ENCODE results near the gene SUMF2.

DNA sequence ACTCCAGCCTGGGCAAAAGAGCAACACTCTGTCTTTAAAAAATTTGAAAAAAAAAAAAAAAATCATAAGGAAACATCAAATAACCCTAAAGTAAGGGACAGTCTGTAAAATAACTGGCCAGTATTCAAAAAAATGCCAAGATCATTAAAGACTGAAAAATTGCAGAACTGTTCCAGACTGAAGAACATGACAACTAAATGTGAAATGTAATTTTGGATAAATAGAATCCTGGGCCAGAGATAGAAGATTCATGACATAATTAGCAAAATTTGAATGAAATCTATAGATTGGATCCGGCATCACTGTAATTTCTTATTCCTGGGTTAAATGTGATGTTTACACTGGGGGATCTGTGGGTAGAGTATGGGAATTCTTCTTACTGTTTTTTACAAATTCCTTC lies 15.8 kb upstream of the SUMF2 start:
- TF ChIP-seq, protein P1, sequence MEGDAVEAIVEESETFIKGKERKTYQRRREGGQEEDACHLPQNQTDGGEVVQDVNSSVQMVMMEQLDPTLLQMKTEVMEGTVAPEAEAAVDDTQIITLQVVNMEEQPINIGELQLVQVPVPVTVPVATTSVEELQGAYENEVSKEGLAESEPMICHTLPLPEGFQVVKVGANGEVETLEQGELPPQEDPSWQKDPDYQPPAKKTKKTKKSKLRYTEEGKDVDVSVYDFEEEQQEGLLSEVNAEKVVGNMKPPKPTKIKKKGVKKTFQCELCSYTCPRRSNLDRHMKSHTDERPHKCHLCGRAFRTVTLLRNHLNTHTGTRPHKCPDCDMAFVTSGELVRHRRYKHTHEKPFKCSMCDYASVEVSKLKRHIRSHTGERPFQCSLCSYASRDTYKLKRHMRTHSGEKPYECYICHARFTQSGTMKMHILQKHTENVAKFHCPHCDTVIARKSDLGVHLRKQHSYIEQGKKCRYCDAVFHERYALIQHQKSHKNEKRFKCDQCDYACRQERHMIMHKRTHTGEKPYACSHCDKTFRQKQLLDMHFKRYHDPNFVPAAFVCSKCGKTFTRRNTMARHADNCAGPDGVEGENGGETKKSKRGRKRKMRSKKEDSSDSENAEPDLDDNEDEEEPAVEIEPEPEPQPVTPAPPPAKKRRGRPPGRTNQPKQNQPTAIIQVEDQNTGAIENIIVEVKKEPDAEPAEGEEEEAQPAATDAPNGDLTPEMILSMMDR (IDR thresholded peaks at IDR 0.05), result no peak
- no peak for TF ChIP-seq POLR2A (IDR thresholded peaks at IDR 0.05)
